Activated effector memory CD4-positive, alpha-beta T cell treated with anti-CD3 and anti-CD28 coated beads, Interleukin-2, amount 50 U/mL, for 16 hours (primary cell): ENCODE measurements around the gene BABAM2.
"Not testable (repeated sequence)": the region's sequence is repeated elsewhere in the genome, so short reads cannot be mapped to it uniquely, and the experiment has no call there.

ENCODE experiments used
- DNase-seq: peaks from one replicate; pipeline ENCODE4 v3.0.0-alpha.2; 2020

The BABAM2 gene

DNA sequence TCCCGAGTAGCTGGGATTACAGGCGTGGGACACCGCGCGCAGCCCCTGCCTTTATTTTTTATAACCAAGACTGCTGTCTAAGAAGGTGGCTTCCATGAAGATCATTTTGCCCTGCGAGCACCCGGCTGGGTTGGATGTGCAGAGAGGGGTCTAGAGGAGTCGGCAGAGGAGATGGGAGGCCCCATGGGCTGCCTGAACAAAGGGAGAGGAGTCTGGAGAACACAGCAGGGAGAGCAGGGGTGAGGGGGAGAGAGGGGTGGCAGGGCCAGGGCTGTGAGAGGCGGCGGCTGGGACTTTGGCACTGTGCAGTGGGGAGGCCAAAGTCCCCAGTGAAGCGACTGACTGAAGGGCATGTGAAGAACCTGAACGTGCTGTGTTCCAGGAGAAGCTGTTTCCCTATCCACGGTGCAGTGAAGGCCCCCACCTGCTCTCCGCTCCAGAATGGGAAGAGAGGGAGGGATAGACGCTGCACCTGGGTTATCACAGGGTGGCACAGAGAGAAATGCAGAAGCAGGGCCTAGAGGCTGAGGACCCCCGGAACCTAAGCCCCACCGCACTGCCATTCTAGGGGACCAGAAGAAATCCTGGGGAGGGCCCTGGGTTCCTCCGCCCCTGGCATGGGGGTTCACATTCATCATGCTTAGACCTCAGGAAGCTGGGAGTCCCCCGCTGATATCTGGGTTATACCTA is 477.3 kb downstream of the BABAM2 start:
- DNase-seq = no peak

DNA sequence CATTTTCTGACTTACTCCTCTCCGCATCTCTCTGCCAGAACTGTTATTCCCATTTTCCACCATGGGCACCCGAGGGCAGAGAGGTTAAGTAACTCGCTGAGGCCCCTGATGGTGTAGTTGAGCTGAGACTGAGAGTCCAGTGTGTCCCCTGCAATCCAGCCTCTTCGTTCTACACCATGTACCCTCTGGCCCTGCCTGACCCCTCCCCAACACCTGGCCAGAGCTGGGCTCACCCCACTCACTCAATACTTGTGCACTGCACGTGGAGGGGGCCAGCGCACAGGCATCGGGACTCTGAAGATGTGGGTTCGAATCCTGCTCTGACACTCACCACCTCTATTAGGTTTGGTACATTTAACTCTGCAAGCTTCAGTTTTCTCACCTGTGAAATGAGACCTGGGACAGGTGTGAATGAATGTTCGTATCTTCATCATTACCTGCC is 477.8 kb downstream of the BABAM2 start:
- DNase-seq = no peak

DNA sequence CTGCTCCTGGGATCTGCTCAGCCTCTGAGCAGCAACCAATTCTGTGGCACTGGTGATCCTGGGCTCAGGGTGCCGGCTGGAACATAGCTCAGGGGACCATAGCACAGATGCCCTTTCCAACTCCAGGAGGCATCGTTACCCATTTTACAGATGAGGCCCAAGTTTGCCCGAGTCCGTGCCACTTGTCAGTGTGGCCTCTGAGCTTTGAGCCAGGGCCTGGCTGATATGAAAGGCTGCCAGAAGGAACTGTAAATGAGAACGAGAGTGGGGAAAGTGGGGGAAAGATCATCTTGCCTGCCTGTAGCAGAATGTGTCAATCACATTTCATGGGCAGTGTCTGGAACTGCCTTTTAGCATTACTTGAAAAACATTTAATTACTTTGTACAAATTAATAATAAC is 478.8 kb downstream of the BABAM2 start:
- no peak for DNase-seq

DNA sequence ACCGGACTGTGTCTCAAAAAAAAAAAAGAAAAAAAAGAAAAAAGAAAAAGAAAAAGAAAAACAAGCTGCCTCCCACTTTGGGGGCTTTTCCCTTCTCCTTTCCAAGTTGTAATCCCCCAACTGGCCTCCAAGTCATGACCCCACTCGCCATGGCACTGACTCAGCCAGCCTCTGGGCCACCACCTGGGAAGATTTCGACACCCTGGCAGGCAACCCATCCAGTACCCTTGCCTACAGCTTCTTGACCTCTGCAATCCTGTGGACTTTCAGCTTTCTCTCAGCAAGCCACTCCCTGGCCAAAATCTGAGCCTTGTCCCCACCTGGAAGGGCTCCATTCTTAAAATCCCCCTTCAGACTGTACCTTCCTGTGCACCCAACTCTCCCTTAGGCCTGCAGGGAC is 479.8 kb downstream of the BABAM2 start:
- no peak for DNase-seq

DNA sequence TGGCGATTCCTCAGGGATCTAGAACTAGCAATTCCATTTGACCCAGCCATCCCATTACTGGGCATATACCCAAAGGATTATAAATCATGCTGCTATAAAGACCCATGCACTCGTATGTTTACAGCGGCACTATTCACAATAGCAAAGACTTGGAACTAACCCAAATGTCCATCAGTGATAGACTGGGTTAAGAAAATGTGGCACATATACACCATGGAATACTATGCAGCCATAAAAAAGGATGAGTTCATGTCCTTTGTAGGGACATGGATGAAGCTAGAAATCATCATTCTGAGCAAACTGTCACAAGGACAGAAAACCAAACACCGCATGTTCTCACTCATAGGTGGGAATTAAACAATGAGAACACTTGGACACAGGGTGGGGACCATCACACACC is 481.2 kb downstream of the BABAM2 start:
- not testable (repeated sequence) for DNase-seq

DNA sequence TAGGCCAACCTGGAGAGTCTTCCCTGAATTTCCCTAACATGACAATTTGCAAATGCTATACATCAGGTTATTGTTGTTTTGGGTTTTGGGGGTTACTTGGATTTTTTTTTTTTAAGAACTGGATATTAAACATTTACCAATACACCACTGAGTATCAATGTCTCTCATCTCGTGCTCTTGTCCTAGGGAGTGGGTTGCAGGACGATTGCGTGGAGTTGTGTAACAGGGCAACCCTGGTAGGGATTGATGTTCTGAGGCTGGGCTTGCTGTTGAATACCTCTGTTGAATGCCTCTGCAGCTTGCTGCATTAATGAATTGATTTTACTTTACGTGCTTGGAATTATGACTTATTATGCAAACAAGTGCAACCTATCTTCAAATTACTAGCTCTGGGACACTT is 483.3 kb downstream of the BABAM2 start:
- DNase-seq = no peak

DNA sequence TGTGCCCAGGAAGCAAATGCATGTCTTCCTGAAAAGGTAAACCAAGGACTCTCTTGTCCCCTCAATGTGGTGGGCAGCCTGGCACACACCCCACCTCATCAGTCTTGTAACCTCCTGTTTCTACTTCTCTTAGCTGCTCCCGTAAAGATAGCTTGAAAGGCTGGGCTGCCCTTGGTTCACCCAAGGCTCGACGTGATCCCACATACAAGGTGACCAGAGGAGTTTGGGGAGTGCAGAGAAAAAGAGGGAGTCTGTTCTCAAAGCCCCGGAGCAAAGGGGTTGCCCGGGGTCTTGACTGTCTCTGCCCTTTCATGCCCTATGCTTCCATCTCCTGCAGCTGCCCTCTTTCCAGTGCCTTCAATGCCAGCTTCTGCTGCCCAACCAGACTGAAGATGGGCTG is 483.8 kb downstream of the BABAM2 start:
- DNase-seq = no peak

DNA sequence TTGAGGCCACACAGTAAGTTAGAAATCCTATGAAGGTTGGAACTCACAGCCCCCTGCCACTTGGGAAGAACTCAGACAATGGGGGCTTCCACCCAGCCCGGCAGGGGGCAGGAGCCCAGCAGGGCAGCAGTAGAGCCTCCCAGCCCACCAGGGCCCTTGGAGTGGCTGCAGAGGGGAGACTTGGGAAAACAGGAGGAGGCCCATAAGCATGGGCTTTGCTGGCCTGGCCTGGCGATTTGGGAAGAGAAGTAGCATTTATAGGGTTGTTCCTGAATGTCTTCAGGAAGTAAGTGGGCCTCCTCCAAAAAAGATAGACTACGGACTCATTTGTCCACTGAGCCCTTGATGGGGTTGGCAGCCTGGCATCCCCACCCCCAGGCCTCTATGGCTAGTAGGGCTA is 484.7 kb downstream of the BABAM2 start:
- no peak for DNase-seq

DNA sequence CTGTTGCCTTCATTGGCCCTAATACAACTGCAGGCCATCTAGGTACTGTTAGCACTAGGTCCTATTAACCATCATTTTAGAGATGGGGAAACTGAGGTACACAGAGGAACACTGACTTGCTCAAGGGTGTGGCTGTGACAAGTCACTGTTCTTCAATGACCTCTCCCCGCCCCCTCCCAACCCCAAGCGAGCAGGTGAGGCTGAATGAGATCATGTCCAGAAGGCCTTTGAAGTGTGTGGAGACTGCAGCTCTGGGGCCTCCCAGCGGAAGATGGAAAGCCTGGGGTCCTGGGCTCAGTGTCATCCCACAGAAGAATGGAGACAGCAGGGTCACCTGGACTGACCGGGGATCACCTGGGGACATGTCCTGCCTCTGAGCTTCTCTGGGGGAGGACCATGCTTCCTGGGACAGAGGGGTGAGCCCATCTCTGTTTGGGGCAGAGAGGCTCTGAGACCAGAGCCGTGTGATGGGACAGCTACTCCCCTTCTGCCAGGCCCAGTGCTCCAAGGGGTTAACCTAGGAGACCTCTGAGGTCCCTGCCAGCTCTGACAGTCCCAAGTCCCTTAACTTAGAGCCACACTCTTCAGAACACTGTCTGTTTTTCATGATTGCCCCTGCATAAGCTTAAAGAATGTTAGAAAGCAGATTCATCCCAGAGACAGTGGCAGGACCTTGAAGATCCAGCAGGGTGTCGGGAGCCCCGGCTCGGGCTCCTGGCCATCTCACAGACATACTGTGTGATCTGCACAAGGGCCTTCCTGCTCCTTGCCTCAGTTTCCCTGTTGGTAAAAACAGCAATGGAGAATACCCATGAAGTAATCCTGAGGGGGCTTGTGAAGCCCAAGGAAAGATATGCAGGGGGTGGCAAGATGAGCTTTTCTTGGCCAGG is 485.5 kb downstream of the BABAM2 start:
- DNase-seq = no peak

DNA sequence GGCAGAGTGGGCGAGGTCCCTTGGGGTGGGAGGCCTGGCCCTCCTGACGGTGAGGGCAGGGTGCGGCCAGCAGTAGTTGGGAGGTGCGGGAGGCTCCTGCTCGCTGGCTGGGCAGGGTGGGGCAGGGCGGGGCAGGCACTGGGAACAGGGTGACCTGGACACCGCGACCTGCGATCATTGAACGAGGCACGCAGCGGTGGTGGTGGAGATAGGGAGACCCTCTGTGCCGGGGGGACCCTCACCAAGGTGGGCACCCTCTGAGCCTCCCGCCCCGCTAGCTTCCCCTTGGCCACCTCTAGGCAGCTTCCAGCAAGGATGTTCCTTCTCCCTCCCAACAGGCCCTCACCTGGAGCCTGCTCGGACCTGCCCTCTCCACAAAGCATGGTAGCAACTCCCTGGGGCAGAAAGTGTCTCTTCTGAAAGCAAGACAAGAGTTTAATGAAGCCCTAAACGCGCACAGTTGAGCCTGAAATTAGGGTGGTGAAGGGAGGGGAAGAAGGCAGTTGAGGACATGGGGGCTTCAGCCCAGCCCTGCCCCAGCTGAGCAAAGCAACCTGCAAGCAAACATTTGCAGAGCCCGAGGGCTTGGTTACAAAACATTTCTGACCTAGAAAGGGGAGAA is 486.8 kb downstream of the BABAM2 start:
- no peak for DNase-seq

DNA sequence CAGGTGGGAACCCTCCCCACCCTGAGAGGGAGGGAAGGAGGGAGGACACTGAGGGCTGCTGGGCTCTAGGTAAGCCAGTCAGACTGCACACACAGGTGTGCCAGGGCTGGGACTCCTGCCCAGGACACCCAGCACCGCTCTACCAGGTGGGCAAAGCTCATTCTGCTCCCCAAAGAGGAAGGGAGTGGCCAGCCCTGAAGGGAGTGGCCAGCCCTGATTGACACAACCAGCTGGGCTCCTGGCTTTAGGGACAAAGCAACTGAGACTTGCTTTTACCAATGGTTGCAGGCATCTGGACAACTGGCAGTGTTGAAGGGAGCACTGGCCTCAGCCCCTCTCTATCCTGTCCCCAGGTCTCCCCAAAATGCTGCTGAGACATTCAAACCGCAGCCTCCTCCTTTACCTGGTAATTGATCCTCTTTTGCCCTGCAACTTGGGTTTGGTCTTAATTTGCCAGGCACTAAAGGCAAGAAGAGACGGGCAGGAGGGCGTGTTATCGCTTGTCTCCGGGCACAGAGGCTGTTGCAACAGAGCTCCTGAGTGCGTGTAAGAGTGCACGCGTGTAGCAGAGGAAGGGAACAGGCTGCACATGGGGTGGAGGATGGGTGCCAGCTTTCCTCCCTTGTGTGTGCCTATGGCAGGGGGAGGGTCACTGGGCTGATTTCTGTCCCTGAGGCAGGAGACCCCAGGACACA is 487.6 kb downstream of the BABAM2 start:
- DNase-seq = no peak

DNA sequence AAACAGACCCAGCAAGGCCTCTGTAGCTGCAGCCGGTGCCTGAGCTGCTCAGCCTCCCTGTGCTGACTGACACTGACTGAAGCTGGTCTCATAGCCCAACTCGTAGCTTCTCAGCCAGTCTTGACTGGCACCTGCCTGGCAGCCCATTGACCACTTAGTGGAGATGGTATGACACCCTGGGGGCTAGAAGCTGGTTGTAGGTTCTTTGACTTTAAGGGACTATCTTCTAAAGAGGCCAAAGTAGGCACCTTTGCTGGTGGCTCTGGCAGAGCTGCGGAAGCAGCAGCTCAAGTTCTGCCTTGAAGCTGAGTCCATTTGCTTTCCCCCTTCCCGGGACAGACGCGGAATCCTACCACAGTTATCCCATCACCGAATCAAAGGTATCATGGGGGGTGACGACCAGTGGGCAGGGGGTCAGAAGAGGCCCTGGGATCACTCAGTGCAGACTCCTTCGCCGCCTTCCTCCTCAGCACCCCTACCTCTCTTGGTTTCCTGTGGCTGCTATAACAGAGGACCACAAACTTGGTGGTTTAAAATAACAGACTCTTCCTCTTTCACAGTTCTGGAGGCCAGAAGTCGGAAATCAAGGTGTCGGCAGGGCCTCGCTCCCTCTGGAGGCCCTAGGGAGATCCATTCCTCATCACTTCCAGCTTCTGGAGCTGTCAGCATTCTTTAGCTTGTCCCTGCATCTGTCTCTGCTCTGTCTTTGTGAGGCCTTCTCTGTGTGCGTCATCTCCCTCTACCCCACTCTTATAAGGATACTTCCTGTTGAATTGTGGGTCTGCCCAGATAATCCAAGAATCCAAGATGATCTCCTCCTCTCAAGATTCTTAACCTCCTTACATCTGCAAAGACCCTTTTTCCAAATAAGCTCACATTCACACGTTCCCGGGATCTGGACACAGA is 488.4 kb downstream of the BABAM2 start:
- DNase-seq = no peak

DNA sequence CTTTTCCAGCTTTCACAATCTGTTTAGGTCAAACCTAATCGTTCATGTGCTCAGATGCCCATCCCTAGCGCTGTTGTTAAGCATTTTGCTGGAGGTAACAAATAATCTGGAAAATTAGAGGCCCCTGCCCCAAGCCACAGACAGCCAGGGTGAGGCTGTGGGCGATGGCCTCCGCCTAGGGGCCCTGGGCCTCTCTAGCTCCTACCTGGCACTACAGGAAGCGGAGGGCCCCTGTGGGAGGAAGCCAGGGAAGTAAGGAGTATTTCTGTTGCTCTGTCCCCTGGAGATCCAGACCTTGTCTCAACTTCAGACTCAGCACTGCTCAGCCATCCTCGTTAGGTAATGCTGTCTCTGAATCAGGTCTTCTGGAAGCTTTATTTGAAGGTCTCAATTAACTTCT is 489.7 kb downstream of the BABAM2 start:
- DNase-seq = no peak

DNA sequence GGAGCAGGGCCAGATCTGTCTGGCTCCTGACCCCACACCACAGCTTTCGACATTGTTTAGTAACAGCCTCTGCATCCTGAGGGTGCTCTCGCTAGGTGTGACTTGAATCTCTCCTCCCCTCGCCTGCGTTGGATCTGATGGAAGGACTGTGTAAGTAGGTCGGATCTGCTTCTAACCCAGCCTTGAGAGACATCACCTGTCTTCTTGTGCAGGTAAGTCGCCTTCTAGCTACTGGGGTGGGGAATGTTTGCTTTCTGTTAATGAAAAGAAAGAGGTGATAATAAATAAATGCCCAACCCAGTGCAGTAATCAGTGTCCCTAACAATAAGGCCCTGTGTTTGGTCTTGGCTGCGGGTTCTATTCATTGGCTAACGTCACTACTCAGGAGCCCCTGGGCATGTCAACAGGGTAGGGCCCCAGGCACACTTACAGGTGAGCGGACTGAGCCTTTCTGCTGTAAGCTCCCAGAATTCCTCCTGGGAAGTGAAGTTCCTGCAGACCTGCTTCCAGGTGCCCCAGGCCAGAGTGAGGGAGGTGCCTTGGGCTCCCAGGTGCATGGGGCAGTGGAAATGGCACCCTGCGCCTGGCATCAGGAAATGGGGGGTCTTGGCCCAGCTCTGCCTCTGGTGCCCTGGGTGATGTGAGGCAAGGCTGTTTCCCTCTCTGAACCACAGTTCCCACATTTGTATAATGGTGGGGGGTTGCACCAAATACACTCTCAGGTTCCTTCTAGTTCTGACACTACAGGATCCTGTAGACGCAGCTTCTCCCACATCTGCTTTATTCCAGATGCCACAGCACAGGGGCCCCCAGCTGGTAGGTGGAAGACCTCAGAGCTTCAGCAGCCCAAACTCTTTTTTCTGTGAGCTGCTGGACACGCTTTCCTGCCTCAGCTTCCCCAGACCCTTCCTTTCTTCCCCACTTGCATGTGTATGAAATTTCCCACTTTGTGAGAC is 491.0 kb downstream of the BABAM2 start:
- DNase-seq = no peak

DNA sequence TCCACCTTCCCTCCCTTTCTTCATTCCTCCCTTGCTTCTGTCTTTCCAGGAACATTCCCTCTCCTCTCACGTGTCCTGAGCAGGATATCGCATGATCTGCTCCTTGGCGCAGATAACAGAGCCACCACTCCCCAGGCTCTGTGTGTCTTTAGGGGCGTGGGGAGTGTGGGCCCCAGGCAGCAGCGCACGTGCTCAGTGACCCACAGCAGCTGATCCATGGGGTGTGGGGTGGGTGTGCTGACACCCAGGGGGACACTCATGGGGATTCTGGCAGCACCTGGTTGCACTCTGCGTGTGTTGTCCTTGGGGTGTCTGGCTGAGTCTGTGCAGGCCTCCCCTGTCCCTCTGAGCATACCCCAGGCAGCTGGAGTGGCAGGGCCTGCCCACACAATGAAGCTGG is 492.2 kb downstream of the BABAM2 start:
- DNase-seq = no peak

DNA sequence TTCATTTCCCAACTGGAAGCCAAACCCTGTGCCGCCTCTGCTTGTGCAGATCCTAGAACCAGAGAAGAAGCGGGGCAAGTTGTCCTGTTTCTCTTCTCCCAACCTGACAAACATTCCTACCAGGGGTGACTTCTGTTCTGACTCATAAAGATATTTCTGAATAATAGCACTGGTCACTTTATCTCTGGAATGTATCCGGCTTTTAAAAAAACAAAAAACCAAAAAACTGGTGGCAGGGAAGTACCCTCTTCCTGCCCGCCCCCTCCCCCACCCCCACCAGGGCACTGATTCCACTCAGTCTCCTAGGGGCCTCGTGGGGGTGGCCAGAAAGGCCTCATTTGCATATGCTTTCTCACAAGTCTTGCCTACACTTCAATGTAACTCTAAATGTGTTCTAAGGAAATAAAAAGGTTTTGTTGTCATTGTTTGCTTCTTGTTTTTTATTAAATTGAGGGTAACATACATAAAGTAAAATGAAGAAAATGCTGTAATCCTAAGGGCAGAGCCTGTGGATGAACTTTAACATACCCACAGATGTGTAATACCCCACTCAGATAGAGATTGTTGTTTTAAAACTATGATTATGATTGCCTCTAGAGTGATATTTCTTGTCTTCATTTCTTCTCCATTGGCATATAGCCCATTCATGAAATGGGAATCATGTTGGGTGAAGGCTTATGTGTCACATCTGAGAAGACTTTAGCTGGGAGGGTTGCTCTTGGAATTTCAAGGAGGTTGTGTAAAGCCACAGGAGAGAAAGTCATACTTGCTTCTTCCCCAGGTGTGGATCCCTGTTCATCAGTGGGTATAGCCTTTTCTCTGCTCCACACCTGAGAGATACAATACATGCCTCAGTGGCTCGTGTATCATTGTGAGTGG is 496.8 kb downstream of the BABAM2 start:
- no peak for DNase-seq
